GM19193 (cell line): Measurements from ENCODE around the gene TCTN3.
A peak's percentile ranks its signal among the peaks of the same experiment; 100 is the strongest.

ENCODE experiments used
- POLR2A ChIP-seq: IDR thresholded peaks from 4 replicates; pipeline ENCODE4 v1.6.1; 2011; ENCODE audit not compliant: insufficient read depth, insufficient read length; ENCODE audit errors: extremely low read depth

TCTN3 gene

DNA sequence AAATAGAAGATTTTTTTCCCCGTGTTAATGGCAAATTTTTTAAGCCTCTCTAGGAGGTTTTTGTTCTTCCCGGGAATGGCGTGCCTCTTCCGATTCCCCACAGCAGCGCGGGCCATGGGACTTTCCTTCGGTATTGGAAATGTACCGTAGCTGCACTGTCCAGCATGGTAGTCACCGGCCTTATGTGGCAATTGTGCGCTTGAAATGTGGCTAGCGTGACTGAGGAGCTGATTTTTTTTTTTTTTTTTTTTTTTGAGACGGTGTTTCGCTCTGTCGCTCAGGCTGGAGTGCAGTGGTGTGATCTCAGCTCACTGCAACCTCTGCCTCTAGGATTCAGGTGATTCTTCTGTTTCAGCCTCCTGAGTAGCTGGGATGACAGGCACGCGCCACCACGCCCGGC, 938 bp upstream of the TCTN3 start:
- TF ChIP-seq POLR2A: peak; percentile 12

DNA sequence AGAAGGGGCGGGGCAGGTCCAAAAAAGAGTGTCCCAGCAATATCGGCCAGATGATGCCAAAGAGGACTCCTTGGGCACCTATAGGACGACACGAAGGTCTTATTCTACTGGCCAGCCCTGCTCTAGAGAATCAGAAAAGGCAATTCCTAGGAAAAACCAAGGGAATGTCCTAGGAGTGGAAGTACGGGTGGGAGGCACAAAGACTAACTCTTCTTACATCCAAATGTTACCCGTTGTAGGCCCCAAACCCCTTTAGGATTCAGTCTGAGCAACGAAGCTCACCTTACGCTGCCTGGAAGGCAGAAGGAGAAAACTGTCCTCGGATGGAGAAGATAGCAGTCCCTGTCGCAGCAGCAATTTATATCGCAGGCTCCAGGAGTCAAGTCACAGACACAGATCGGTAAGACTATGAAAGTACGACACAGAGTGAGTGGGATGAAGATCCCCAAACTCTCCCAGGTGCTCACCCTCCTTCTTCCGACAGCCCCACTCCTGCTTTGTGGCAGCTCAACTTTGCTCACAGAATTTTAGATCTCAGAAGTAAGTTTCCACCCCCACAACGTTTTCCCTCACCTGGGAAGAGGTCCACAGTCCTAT, 558 bp downstream of the TCTN3 start:
- no peak for TF ChIP-seq POLR2A

DNA sequence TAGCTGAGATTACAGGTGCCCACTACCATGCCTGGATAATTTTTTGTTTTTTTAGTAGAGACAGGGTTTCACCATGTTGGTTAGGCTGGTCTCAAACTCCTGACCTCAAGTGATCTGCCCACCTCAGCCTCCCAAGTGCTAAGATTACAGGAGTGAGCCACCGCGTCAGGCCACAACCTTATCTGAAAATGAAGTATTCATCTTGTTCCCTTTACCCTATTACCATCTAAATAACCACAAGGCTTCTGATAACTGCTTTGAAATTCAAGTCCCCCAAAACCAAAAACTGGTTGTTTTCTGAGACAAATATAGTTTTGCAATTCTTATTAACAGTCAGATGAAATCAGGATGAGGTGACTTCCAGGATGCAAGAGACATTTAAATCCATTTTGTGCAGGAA, 2.4 kb downstream of the TCTN3 start:
- TF ChIP-seq POLR2A: no peak

DNA sequence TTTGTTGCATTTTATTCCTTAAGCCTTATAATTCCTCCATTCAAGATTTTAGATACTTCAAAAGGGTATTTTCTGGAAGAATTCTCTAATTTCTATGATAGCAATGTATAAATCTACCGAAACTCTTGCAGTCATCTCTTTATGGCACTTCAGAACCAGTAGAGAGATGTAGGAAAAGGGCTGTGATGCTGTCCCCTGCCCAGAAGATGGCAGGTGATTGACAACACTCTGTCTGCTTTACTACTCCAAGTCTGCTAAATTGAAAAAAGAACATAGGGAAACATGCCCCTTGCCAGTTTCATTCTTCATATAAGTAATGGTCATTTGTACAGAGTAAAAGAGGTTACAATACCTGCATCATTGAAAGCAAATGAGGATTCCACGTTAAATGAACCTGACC, 5.1 kb downstream of the TCTN3 start:
- no peak for TF ChIP-seq POLR2A

DNA sequence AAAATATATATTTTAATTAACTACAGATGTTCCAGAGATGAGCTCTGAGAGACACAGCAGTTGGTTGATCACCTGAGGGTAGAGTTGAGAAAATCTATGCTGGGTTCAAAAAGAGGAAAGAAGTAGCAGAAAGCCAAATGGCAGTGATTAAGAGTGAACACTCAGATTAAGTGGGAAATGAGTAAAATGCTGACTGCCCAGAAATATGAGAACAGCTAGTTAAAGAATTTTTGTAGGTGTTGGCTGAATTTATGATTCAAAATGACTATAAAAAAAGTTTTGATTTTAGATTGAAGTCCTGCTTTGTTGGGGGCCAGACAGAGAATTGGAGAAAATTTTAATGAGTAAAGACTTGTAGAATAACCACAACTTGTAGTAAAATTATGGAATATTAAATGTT, 9.8 kb downstream of the TCTN3 start:
- no peak for TF ChIP-seq POLR2A

DNA sequence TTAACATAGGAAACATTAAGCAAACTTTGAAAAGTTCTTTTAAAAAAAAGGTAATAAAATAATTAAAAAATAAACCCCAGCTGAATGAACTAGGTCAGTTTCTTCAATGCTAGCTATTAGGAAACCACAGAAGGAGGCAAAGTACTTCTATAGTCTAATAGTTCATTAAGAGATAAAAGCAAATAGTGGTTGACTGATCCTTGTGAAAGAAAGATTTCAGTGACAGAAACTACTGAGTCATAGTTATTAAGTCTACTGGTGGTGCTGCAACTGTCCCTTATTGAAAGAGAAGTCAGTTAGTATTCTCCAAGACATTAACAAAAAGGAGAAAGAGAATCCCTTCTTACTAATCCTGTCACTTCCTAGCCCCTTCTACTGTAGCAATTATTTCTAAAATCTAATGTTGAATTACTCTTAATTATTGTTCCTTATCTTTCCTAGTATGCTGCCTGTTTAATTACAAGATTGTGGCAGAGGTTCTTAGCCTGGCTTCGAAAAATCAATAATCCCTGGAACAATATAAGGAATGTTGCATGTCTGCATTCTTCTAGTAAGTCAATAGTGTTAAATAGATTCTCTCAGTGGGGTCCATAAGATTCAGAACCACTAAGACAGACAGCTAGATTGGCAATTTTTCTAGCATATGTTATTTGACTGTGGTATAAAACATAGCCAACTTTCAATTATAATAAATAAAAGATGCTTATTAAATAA, 18.2 kb downstream of the TCTN3 start:
- no peak for TF ChIP-seq POLR2A

DNA sequence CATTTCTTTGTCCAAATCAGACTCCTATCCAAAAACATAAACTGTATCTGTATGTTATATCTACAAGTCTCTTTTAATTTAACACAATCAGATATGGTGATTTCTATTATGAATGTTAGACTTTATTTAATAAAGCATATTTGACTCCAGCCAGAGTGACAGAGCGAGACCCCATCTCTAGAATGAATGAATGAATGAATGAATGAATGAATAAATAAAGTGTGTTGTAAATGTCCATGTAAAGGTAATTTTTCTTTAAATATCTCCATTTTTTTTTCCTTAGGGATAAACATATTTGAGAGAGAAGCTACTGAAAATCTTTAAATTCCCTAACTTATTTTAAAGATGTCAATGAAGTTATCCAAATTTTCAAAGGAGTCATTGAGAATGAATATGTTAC, 19.1 kb downstream of the TCTN3 start:
- no peak for TF ChIP-seq POLR2A

DNA sequence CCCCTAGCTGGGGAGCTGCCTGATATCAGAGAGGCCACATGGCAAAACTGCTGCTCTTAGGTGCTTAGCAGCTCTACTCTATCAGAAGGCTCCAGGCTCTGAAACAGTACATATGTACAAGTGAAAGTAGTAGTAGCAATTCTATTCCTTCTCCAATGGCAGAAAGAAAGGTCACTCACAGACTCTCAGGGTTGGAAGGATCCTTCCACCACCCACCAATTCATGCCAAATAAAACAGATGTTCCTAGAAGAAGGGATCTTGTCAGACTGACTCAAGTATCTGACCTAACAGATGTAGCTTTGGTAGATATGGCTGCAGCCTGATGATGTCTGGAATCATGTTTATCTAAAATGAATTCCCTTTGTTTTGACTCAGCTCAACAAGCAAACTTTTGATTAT, 29.2 kb downstream of the TCTN3 start:
- TF ChIP-seq POLR2A: no peak

DNA sequence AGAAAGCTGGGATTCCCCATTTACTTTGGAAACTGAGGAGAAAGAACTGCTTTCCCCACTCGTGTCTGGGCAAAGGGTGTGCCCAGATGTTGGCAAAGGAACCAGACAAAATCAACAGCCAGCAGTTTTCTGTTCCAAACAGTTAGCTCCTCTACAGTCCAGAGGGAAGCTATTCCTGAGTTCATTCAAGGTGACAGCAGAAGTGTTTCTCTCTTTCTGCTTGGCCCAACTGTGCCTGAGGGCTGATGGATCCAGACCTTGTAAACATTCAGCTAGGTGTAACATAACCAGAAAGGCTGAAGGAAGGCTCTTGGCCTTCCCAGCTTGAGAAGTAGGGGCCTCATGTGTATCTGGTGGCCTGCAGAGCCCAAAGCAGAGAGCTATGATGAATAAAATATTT, 30.2 kb downstream of the TCTN3 start:
- TF ChIP-seq POLR2A: no peak

DNA sequence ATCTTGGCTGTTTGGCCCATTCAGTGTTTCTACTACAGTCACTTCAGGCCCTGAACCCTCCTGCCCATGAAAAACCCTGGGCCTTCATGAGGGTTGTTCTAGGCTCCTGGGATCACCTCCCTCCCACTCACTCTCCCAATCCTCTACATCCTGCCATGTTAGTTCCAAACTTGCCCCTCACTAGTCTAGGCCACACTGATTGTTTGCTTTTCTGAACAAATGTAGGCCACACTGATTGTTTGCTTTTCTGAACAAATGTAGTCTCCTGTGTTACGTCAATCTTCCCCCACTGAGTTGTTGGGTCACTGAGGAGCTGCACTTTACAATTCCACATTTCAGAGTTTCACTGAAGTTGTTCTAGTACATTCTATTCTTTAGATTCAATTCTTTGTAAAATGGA, 31.9 kb downstream of the TCTN3 start:
- TF ChIP-seq POLR2A: no peak

DNA sequence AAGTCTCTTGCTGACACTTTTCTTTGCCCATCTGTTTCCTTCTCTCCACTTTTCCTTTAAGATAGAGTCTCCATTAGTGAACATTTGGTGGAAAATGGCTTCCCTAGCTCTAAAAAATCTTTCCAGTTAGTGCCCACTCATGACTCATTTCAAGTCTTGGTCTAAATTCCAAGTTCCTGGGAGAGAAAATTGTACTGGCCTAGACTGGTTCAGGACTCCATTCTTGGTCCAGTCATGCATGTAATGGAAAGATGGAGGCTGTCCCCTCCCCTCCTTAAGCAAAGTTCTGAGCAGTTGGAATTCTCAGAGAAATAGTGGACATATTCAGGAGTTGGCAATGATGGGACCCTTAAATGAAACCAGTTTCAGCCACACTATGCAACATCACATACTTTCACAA, 33.4 kb downstream of the TCTN3 start:
- TF ChIP-seq POLR2A: no peak

DNA sequence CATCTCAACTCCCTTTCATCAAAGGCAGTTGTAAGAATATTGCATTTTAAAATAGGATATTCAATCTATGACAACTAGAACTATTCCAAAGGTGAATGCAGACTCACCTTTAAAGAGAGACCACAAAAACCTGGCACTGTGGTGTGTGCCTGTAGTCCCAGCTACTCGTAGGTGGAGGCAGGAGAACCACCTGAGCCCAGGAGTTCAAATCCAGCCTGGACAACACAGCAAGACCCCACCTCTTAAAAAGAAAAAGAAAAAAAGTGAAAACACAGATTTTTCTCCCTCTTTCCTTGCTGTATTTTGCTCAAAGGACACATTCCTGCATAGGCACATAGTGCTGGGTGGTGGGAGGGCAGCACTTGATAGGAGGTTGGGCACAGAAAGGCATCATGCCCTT, 36.5 kb downstream of the TCTN3 start:
- no peak for TF ChIP-seq POLR2A

DNA sequence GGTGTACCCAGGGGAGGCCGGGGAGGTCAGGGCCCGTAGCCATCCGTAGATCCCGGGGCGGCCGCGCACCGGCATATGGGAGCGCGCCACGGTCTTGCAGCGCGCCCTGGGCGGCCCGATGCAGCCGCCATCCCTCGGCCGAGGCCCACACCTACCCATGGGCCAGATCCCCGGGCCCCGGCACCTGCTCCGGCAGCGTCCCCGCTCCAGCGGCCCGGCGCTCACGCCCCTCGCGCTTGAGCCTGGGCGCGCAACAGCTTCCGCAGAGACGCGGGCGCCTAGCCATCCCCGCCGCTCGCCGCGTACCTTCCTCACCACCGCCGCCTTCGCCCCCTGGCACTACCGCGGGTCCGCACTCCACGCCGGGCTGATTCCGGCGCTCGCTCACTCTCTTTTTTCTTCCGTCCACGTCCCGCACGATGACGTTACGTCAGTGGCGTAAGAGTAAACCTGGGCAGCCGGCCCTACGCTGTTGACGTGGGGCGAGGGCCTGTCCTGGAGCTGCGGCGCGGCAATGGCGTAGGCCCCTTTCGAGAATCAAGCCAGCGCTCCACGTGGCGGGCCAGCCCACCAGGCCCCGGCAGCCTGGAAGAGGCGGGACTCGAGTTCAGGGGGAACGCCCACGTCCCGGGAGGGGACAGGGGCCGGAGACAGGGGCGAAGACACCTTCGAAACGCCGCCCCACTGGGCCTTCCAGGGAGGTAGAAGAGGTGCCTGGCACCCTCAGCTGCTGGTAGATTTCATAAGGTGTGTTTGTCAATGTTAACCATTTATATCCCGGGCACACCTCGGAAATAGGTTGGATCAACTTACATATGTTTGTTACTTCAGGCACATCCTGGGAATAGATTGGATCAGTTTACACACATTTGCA, 37.2 kb downstream of the TCTN3 start, which contains the start of gene ALDH18A1:
ALDH18A1 (minus strand) TSS at position 421 of the 874 bp plus-strand sequence. CDS start 3,334 bp downstream, outside the sequence.
- TF ChIP-seq POLR2A: peak; percentile 62

DNA sequence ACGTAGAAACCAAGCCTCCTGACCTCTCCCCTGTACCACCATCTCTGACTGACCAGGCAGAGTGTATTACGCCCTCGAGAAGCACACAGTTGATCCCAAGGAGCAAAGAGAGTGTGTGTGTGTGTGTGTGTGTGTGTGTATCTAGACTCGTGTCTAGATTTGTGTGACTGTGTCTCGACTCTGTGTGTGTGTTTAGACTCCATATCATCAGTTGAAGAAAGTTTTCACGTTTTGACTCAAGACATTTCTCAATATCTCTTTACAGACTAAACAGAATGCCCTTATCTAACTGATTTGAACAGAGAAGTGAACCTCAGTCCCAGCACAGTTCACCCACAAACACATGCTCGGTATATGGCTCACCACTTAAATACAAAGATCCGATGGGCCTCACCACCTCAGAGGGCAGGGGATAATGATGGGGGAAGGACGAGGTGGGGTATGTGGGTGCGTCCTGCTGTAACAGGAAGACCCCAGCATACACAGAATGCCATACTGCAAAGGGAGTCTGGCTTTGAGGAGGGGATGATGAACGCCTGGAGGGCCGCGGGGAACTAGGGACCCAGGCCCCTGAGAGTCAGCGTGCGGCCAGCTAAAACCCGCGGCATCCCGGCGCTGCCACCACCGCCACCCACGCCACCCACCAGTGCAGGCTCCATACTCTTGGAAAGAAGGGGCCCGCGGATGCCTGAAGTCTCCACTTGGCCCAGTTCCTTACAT, 38.0 kb downstream of the TCTN3 start:
- TF ChIP-seq POLR2A: no peak

DNA sequence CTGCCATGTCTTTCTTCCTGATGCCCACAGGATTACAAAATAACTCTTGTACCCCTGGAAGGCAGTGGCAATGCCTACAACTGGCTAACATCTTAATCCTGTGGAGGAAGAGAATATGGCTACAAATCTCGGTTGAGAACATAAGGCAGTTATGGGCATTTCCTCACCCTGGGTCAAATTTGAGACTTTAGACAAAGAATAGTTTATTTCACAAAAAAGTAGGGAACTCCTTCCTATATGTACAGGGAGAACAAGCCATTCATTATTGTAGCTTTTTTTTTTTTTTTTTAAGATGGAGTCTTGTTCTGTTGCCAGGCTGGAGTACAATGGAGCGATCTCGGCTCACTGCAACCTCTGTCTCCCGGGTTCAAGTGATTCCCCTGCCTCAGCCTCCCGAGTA, 39.8 kb downstream of the TCTN3 start:
- no peak for TF ChIP-seq POLR2A

DNA sequence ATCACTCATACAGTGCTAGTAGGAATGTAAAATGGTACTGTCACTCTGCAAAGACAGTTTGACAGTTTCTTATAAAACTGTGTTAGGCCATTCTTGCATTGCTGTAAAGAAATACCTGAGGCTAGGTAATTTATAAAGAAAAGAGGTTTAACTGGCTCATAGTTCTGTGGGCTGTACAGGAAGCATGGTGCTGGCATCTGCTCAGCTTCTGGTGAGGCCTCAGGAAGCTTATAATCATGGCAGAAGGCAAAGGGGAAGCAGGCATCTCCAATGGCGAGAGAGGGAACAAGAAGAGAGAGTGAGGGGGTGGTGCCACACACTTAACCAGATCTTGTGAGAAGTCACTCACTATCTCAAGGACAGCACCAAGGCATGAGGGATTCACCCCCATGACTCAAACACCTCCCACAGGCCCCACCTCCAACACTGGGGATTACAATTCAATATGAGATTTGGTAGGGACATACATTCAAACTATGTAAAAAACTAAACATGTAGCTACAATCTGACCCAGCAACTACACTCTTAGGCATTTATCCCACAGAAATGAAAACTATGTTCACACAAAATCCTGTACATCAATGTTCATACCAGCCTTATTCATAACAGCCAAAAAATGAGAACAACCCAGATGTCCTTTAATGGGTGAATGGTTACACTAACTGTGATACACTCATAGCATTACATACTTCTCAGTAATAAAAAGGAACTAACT, 42.2 kb downstream of the TCTN3 start:
- TF ChIP-seq POLR2A: no peak
